ENCODE results near the gene TNPO3. TPM values are rescaled to one million over a fixed set of nuclear protein-coding genes. Genes with fewer than 3 reads are reported as not detected.
A peak's percentile ranks its signal among the peaks of the same experiment; 100 is the strongest.
"Not testable (repeated sequence)": the region's sequence is repeated elsewhere in the genome, so short reads cannot be mapped to it uniquely, and the experiment has no call there.

Gene TNPO3
- total and polyA plus RNA-seq, 8 donors, result 32.5 to 40.5 (median 37.5) TPM

- H3K27ac ChIP-seq, result peak overlapping the region in 1 of 2 donors; percentile 99
- H3K9me3 ChIP-seq, result no peaks in the 10 kb centered on the region
- ATAC-seq, result no peak
- TF ChIP-seq CTCF (IDR thresholded peaks at IDR 0.05), result no peak
- DNase-seq, result no peak
- H3K27me3 ChIP-seq, result no peaks in the 10 kb centered on the region
- H3K36me3 ChIP-seq, result no peaks in the 10 kb centered on the region
- peak overlapping the region in 1 of 2 donors; percentile 90 for H3K4me3 ChIP-seq
- H3K4me1 ChIP-seq, result peaks cover 15 to 30% of the 10 kb centered on the region in 2 donors
- intact Hi-C loops (cut with DNase I), result no loop called here
Measured at GRCh38 chr7:129055861-129056464, 1.1 kb upstream of the TNPO3 start.

- ATAC-seq (peak; percentile 39), DNase-seq (no peak)
- no peaks in the 10 kb centered on the region for H3K27me3 ChIP-seq
- TF ChIP-seq CTCF (IDR thresholded peaks at IDR 0.05), result no peak
- peak overlapping the region; percentile 69 to 90 for H3K4me3 ChIP-seq
- H3K4me1 ChIP-seq, result peaks cover 15 to 36% of the 10 kb centered on the region in 2 donors
- peak overlapping the region; percentile 96 to 99 for H3K27ac ChIP-seq
- intact Hi-C loops (cut with DNase I), result no loop called here
- no peaks in the 10 kb centered on the region for H3K36me3 ChIP-seq
- no peaks in the 10 kb centered on the region for H3K9me3 ChIP-seq
Measured at GRCh38 chr7:129055294-129055816, 444 bp upstream of the TNPO3 start.

GRCh38 chr7:129053938-129054437 is 923 bp downstream of the TNPO3 start:
- Histone ChIP-seq H3K4me3 (peak overlapping the region; percentile 69 to 90), H3K27me3 (no peaks in the 10 kb centered on the region), H3K27ac (peak overlapping the region; percentile 96 to 99), H3K9me3 (no peaks in the 10 kb centered on the region), H3K4me1 (peaks cover 15 to 49% of the 10 kb centered on the region in 2 donors), H3K36me3 (no peaks in the 10 kb centered on the region)
- DNase-seq (peak in 1 of 4 donors; percentile 14), ATAC-seq (peak; percentile 5)
- no peak for TF ChIP-seq CTCF (IDR thresholded peaks at IDR 0.05)
- intact Hi-C loops (cut with DNase I), result no loop called here

- H3K4me1 ChIP-seq, result peaks cover 15 to 63% of the 10 kb centered on the region in 2 donors
- no peaks in the 10 kb centered on the region for H3K9me3 ChIP-seq
- H3K27me3 ChIP-seq, result no peaks in the 10 kb centered on the region
- ATAC-seq (no peak), DNase-seq (no peak)
- no peak overlapping the region for H3K4me3 ChIP-seq
- H3K27ac ChIP-seq, result no peak overlapping the region
- H3K36me3 ChIP-seq, result no peaks in the 10 kb centered on the region
- TF ChIP-seq CTCF (IDR thresholded peaks at IDR 0.05), result no peak
- intact Hi-C loops (cut with DNase I), result no loop called here
Measured at GRCh38 chr7:129052441-129052840, 2.5 kb downstream of the TNPO3 start.

GRCh38 chr7:129051459-129051858 is 3.5 kb downstream of the TNPO3 start:
- H3K9me3 ChIP-seq; H3K27me3 ChIP-seq; H3K36me3 ChIP-seq; H3K27ac ChIP-seq; intact Hi-C loops (cut with DNase I); ATAC-seq; DNase-seq; H3K4me3 ChIP-seq: not testable (repeated sequence)
- H3K4me1 ChIP-seq, result peaks cover 15 to 70% of the 10 kb centered on the region in 2 donors

Data from left lung (tissue), 10 donors.